GM13977 (cell line): ENCODE data around the gene SOD3.

ENCODE experiments used
- DNase-seq: peaks from one replicate; pipeline ENCODE4 v3.0.0; 2012; ENCODE audit warnings: low spot score
- in situ Hi-C: fragments of 300-500 bp; cut with MboI; formaldehyde crosslinking; loops from one replicate; pipeline ENCODE4 v1.12.0; 2022; ENCODE audit warnings: low sequenced_read_pairs, low pct_unique_long_range_greater_than_20kb, mixed read lengths, inconsistent platforms; ENCODE audit not compliant: unreplicated experiment
- TF ChIP-seq, protein P1 (sequence below): IDR thresholded peaks from 2 replicates; pipeline ENCODE4 v1.5.1; 2012; ENCODE audit warnings: mild to moderate bottlenecking, control low read depth; ENCODE audit not compliant: insufficient read depth; ENCODE audit errors: extremely low read depth, missing control alignments

SOD3 gene

DNA sequence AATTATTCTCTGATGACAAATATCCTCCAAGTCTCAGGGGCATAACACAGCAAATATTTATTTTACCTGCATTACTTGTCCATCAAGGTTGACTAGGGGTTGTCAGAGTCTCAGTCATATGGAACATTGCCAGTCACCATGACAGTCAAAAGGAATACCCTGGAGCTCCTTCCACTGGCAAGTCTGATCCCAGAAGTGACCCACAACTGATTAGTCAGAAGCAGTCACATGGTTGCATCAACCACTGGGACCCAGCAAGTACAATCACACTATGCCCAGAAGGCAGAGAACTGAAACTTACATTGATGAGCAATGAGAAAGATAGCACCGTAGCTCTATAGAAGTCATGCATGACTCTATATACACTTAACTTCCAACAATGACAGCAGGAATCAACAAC lies 41.9 kb upstream of the SOD3 start:
- TF ChIP-seq, protein P1, sequence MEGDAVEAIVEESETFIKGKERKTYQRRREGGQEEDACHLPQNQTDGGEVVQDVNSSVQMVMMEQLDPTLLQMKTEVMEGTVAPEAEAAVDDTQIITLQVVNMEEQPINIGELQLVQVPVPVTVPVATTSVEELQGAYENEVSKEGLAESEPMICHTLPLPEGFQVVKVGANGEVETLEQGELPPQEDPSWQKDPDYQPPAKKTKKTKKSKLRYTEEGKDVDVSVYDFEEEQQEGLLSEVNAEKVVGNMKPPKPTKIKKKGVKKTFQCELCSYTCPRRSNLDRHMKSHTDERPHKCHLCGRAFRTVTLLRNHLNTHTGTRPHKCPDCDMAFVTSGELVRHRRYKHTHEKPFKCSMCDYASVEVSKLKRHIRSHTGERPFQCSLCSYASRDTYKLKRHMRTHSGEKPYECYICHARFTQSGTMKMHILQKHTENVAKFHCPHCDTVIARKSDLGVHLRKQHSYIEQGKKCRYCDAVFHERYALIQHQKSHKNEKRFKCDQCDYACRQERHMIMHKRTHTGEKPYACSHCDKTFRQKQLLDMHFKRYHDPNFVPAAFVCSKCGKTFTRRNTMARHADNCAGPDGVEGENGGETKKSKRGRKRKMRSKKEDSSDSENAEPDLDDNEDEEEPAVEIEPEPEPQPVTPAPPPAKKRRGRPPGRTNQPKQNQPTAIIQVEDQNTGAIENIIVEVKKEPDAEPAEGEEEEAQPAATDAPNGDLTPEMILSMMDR = no peak
- DNase-seq = no peak
- in situ Hi-C loops = no loop called here

DNA sequence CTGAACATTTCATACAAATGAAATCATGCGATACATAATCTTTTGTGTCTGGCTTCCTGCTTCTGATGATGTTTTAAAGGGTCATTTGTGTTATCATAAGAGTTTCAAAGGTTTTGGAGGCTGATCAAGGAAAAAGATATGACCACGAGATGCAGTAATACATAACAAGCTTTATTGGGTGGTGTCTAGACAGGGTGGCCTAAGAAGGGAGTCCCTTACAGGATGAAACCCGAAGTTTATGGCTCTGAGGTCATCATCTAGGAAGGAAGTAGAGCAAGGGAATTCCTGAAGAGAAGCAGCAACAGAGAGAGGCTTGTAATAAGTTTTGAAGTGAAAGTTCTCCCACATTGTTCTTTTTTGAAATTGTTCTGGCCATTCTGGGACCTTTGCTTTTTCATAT lies 40.8 kb upstream of the SOD3 start:
- TF ChIP-seq, protein P1 = no peak
- no peak for DNase-seq
- in situ Hi-C loops = no loop called here

DNA sequence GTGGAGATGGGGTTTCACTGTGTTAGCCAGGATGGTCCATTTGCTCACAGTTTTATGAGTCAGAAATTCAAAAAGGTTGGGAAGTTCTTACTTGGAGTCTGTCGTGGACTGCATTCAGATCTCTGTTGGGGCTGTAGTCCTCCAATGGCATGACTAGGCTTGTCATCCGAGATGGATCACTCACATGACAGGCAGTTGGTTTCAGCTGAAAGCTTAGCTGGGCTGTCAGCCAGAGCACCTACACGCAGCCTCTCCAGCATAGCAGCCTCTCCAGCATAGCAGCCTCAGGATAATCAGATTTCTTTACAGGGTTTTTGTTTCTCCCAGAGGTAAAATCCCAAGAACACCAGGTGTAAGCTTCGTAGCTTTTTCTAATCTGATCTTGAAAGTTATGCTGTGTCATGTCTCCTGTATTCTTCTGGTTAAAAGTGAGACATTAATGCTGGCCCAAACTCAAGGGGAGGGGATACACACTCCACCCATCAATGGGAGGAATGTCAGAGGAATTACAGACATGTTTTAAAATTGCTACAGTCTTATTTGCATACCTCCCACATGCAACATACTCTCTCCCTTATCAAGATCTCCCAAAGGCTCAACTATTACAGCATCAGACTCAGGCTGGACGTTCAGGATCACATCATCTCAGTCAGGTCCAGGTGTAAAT lies 31.6 kb upstream of the SOD3 start:
- TF ChIP-seq, protein P1 = no peak
- in situ Hi-C loops = no loop called here
- DNase-seq = no peak

DNA sequence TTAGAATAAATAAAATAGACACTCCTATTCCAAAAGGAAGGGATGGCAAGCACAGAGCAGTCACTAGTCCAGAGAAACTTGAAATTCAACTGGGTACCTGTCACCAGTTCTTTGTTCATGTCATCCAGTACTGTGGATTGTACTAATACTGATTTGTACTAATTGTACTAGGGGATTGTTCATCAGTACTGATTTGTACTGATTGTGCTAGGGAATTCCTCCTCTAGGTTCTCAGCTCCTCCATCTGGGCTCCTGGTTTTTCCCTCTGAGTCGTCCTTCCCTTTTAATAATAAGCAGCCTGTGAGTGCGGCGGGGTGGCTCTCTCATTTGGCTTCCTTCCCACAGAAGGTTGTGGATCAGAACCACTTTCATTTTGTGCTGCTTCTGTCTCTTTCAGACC lies 31.0 kb upstream of the SOD3 start:
- TF ChIP-seq, protein P1 = no peak
- in situ Hi-C loops = no loop called here
- DNase-seq = no peak

DNA sequence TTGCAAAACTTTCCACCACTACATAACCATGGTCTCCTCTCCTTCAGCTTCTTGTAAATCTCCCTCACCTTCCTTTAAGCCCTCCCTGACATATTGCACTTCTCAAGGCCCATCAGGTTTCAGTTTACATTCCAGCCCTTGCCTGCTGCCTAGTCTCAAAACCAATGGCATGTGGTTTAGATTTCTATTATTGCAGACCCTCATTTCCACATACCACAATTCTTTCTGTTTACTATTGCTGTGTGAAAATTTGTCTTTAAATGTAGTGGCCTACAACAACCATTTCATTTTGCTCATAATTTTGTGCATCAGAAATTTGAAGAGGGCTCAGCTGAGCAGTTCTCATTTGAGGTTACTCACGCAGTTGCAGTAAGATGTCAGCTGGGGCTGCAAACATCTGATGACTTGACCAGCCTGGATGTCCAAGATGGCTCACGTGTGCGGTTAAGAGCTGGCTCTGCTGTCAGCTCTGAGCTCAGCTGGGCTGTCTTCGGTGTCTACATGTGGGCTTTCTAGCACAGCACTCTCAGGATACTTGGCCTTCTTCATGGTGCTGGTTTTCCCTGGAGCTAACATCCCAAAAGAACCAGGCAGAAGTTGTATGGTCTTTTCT lies 29.9 kb upstream of the SOD3 start:
- in situ Hi-C loops = no loop called here
- TF ChIP-seq, protein P1 = no peak
- no peak for DNase-seq

DNA sequence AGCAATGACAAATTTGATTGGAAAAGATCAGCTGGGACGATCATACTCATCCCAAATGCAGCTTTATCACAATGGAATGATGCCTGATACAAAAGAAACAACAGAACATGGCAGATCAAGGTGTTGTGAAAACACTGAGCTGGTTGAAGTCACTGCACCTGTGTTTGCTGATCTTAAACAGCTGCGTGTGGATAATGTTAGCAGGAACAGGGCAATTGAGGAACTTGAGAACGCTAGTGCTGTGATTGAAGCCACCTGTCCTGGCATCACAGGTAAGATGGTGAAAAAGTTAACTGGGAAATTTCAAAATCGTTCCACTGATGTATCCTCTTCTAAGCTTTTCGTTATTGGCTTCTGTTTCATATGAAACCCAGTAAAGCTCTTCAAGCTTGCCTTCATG lies 27.4 kb upstream of the SOD3 start:
- DNase-seq = no peak
- in situ Hi-C loops = no loop called here
- TF ChIP-seq, protein P1 = no peak
